Measurements from ENCODE around the gene TTC39C.

- TF ChIP-seq, protein P1, sequence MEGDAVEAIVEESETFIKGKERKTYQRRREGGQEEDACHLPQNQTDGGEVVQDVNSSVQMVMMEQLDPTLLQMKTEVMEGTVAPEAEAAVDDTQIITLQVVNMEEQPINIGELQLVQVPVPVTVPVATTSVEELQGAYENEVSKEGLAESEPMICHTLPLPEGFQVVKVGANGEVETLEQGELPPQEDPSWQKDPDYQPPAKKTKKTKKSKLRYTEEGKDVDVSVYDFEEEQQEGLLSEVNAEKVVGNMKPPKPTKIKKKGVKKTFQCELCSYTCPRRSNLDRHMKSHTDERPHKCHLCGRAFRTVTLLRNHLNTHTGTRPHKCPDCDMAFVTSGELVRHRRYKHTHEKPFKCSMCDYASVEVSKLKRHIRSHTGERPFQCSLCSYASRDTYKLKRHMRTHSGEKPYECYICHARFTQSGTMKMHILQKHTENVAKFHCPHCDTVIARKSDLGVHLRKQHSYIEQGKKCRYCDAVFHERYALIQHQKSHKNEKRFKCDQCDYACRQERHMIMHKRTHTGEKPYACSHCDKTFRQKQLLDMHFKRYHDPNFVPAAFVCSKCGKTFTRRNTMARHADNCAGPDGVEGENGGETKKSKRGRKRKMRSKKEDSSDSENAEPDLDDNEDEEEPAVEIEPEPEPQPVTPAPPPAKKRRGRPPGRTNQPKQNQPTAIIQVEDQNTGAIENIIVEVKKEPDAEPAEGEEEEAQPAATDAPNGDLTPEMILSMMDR (IDR thresholded peaks at IDR 0.05; ENCODE audit: low read depth, low read length): no peak
- TF ChIP-seq EZH2phosphoT487 (IDR thresholded peaks at IDR 0.05; ENCODE audit: low read depth): no peak
These were observed 15.7 kb upstream of the TTC39C start for GRCh38 chr18:23998820-23999219.
